Muscle layer of colon (tissue), 2 donors: ENCODE measurements around the gene PLEKHH1.

ENCODE experiments used
- H3K27ac ChIP-seq: one replicate; pipeline ENCODE4 v1.7.0; 2013; ENCODE audit warnings: low read depth, mild to moderate bottlenecking, low read length, moderate library complexity
- H3K27me3 ChIP-seq, 2 donors: one replicate each; pipeline ENCODE4 v1.7.0; 2013; ENCODE audit warnings: low read length in 2 of 2, mild to moderate bottlenecking in 2 of 2; ENCODE audit not compliant: insufficient read depth in 2 of 2, control insufficient read depth in 1 of 2
- H3K36me3 ChIP-seq: one replicate; pipeline ENCODE4 v1.7.0; 2013; ENCODE audit warnings: mild to moderate bottlenecking, low read length; ENCODE audit not compliant: insufficient read depth
- H3K4me1 ChIP-seq: one replicate; pipeline ENCODE4 v1.7.0; 2013; ENCODE audit warnings: mild to moderate bottlenecking, low read length; ENCODE audit not compliant: insufficient read depth
- H3K4me3 ChIP-seq, 2 donors: one replicate each; pipeline ENCODE4 v1.7.0; 2013; ENCODE audit warnings: low read length in 2 of 2, low read depth in 1 of 2, mild to moderate bottlenecking in 1 of 2, moderate library complexity in 1 of 2
- H3K9ac ChIP-seq: one replicate; pipeline ENCODE4 v1.7.0; 2013; ENCODE audit warnings: low read length
- H3K9me3 ChIP-seq: one replicate; pipeline ENCODE4 v1.7.0; 2013; ENCODE audit warnings: mild to moderate bottlenecking, low read length
- donor health status: abdominal sarcoma.
- donor health status: Adenocarcinoma of cecum.

The PLEKHH1 gene

DNA sequence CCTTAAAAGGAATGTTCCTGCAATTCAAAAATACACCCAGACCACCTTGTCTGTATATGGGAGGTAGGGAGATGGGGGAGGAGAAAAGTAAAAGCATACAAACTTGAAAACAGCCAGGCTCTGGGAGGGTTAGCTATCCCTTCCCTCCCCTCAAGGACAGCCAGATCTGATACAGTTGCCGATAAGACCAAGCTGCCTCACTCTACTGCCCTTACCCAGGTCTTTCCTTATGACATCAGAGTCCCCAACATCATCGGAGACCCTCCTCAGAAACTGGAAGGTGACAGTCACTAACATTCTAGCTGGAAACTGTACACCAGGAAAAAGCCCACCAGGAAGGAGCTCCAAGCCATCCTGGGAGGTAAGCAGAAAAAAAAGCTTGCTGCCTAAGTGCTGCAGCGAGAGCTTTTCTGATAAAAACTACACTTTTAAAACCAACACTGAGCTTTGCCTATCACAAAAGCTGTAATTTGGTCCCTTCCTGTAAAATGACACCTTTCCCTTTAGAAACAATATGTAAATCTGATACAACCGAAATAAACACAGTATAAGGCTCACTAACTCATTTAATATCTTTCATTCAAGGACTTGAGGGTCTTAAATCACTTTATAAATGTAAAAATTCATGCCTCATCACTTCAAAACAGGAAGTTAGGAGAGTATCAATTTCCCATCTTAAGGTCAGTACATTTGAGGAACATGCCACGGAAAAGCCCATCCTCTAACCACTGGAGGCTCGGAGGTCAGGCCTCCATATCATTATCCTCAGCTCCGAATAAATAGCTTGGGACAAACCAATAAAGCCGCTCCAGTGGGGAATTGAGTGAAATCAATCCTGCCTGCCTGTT, 20.4 kb upstream of the PLEKHH1 start:
- Histone ChIP-seq H3K4me3 (no peak overlapping the region), H3K36me3 (no peaks in the 10 kb centered on the region), H3K27me3 (no peaks in the 10 kb centered on the region), H3K9ac (no peak overlapping the region), H3K27ac (no peak overlapping the region), H3K4me1 (peaks cover 16% of the 10 kb centered on the region), H3K9me3 (no peaks in the 10 kb centered on the region)

DNA sequence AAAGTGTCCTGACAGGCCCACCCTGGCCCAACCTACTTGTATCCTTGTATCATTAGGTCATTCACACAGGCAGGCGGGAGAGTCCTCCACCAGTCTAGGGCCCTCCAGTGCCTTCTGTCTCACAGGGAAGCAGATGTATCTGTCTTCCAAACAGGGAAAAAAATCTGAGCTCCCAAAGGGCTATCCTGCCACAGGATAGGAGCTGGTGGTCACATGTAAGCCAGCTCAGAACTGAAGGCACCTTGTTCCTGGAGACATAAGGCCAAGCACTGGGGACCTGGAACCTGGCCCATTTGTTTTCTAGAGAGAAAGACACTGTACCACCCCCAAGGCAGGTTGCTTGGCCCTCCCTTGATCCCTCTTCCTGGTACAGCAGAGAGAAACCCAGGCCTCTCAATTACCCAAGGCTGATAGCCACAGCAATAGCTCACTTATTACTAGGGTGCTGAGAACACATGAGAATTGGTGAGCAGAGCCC, 19.4 kb upstream of the PLEKHH1 start:
- Histone ChIP-seq H3K4me3 (peak overlapping the region in 1 of 2 donors; percentile 75), H3K27ac (peak overlapping the region; percentile 53), H3K9ac (no peak overlapping the region), H3K27me3 (no peaks in the 10 kb centered on the region), H3K4me1 (peaks cover 16% of the 10 kb centered on the region), H3K9me3 (no peaks in the 10 kb centered on the region), H3K36me3 (no peaks in the 10 kb centered on the region)

DNA sequence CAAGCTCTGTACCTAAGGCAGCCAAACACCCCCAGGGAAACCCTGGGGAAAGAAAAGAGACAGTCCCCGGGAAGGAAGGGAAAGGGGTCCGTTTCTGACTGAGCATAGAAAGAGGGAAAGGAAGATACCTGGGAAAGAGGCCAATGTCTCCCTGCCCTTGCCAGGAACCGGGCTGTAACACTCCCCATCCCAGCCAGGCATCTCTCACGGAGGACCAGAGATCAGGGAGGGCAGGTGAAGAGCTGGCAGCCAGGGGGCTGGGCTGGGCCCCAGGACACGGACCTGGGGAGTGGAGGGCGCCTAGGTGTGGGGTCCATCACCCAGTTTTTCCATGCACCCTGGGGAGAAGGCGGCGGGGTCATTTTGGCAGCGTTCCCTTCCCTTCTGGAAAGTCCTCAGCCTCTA, 18.9 kb upstream of the PLEKHH1 start:
- H3K4me3 ChIP-seq, result peak overlapping the region; percentile 75 to 77
- no peaks in the 10 kb centered on the region for H3K27me3 ChIP-seq
- no peaks in the 10 kb centered on the region for H3K9me3 ChIP-seq
- peaks cover 16% of the 10 kb centered on the region for H3K4me1 ChIP-seq
- peak overlapping the region; percentile 53 for H3K27ac ChIP-seq
- no peaks in the 10 kb centered on the region for H3K36me3 ChIP-seq
- H3K9ac ChIP-seq, result peak overlapping the region; percentile 51

DNA sequence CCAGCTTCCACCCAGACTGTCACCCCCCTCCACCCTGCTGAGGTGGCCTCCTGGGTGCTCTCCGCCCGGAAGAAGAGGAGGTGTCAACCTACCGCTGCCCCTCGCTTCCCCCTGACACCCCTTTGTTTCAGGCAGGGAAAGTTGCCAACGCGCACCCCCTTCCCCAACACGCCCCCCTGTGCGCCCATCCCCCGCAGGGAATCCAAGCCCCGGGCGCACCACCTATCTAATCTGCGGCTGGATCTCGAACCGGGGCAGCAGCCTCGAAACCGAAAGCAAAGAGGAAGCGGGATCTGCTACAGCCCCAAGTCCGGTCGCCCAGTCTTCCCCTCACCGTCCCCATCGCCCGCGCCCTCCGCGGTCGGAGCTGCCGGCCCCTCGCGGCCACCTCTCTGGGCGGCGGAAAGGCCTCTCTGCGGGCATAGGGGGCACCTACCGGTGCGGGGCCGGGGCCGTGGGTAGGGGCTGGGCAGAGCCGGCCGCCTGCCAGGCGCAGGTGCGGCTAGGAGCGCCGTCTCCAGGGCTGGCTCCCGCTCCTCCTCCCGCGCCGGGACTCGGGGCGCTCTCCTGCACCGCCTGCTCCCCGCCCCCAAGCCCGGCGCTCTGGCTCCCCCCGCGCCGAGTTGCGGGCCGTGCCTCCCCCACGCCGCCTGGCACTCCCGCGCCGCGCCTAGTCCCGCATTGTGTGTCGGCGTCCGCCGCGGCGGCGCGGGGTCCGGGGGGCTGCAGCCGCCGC, 18.3 kb upstream of the PLEKHH1 start:
- Histone ChIP-seq H3K4me1 (peaks cover 16% of the 10 kb centered on the region), H3K36me3 (no peaks in the 10 kb centered on the region), H3K27me3 (no peaks in the 10 kb centered on the region), H3K27ac (peak overlapping the region; percentile 53), H3K9ac (peak overlapping the region; percentile 51), H3K4me3 (peak overlapping the region; percentile 75 to 77), H3K9me3 (no peaks in the 10 kb centered on the region)

DNA sequence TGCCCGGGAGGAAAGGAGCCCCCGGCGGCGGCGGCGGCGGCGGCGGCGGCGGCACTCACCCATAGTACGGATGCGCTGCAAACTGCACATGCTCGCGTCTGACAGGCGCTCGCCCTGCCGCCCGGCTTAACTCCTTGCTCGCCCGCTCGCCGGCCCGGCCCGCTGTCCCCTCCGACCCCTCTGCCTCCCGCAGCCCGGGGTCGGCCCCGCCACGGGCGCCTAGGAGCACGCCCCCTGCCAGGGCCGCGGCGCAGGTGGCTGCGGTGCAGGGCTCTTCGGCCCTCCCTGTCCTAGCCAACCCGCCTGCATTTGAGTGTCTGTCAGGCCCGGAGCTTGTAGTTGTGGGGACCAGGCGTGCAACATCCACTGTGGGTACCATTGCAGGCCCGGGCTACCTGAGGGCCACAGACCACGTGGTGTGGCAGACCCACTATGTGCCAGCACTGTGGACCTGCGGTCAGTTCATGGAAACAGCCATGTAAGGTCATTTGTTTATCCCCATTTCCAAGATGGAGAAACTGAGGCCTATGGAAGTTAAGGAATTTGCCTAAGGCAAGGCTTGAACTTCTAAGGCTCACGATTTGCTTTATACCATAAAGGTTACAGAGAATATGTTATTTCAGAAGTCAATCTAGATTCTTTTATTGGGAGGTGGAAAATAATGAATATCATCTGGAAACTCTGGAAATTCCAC, 17.6 kb upstream of the PLEKHH1 start:
- no peak overlapping the region for H3K9ac ChIP-seq
- no peaks in the 10 kb centered on the region for H3K36me3 ChIP-seq
- H3K4me1 ChIP-seq, result peaks cover 16% of the 10 kb centered on the region
- H3K27ac ChIP-seq, result peak overlapping the region; percentile 25
- H3K27me3 ChIP-seq, result no peaks in the 10 kb centered on the region
- peak overlapping the region in 1 of 2 donors; percentile 54 for H3K4me3 ChIP-seq
- no peaks in the 10 kb centered on the region for H3K9me3 ChIP-seq

DNA sequence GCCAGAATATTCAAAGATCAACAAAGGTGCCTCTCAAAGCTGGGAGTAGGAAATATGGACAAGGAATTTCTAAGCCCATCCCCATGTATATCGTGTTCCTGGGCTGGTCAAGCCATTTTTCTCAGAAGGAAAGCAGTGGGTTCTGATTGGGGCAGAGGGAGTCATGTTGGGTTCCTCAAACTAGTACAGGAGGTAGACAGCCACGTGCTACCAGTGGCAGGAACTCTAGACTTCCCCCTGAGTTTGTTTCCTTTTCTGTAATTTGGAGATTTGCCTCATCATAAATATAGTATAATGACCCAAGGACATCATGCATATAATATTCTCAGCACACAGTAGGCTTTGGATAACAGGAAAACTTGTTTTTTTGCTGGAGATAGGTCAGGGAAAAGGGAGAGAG, 16.4 kb upstream of the PLEKHH1 start:
- H3K27ac ChIP-seq, result no peak overlapping the region
- peaks cover 16% of the 10 kb centered on the region for H3K4me1 ChIP-seq
- no peaks in the 10 kb centered on the region for H3K36me3 ChIP-seq
- H3K9ac ChIP-seq, result no peak overlapping the region
- H3K4me3 ChIP-seq, result no peak overlapping the region
- H3K9me3 ChIP-seq, result no peaks in the 10 kb centered on the region
- no peaks in the 10 kb centered on the region for H3K27me3 ChIP-seq

DNA sequence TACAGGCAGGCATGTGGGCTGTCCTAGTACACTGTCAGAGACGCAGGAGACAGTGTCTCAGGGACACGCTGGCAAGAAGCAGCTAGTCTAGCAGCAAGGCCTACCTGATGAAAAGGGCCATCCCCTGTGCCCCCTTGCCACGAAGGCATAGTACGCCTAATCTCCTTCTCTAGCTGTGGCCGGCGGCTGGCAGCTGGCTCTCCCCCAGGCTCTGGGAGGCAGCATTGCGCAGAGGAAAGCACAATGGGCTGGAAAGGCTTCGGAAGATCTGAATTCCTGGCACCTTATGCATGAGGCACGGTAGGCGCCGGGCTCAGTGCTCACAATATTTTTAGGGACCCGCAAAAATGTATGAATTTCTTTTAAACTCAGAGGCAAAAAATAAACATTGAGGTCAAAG, 16.0 kb upstream of the PLEKHH1 start:
- Histone ChIP-seq H3K36me3 (no peaks in the 10 kb centered on the region), H3K4me1 (peaks cover 16% of the 10 kb centered on the region), H3K4me3 (no peak overlapping the region), H3K9me3 (no peaks in the 10 kb centered on the region), H3K9ac (no peak overlapping the region), H3K27ac (no peak overlapping the region), H3K27me3 (no peaks in the 10 kb centered on the region)

DNA sequence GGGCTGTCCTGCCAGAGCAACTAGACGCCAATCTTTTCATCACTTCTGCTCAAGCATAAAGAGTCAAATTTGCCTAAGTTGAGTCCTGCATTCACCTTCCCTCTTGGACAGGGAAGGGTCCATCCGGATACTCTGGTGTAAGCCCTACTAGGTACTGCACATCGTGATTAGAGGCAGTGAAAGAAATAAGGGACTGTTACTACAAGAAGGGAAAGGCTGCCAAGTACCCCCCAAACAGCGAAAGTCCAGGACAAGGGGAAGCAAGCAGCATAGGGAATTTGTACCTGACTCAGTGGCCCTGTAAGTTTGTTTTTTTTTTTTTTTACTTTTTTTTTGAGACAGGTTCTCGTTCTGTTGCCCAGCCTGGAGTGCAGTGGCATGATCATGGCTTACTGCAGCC, 13.7 kb upstream of the PLEKHH1 start:
- Histone ChIP-seq H3K4me1 (peaks cover 9% of the 10 kb centered on the region), H3K36me3 (no peaks in the 10 kb centered on the region), H3K27me3 (peaks cover 0 to 4% of the 10 kb centered on the region in 2 donors), H3K4me3 (no peak overlapping the region), H3K9me3 (no peaks in the 10 kb centered on the region), H3K9ac (no peak overlapping the region), H3K27ac (no peak overlapping the region)

DNA sequence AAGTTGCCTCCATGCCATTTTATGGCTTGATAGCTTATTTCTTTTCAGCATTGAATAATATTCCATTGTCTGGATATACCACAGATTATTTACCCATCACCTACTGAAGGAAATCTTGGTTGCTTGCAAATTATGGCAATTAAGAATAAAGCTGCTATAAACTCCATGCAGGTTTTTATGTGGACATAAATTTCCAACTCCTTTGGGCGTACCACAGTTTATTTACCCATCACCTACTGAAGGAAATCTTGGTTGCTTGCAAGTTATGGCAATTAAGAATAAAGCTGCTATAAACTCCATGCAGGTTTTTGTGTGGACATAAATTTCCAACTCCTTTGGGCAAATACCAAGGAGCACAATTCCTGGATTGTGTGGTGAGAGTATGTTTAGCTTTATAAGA, 12.6 kb upstream of the PLEKHH1 start:
- Histone ChIP-seq H3K27me3 (peaks cover 0 to 7% of the 10 kb centered on the region in 2 donors), H3K9me3 (no peaks in the 10 kb centered on the region), H3K36me3 (no peaks in the 10 kb centered on the region), H3K4me3 (no peak overlapping the region), H3K27ac (no peak overlapping the region), H3K4me1 (peaks cover 7% of the 10 kb centered on the region), H3K9ac (no peak overlapping the region)

DNA sequence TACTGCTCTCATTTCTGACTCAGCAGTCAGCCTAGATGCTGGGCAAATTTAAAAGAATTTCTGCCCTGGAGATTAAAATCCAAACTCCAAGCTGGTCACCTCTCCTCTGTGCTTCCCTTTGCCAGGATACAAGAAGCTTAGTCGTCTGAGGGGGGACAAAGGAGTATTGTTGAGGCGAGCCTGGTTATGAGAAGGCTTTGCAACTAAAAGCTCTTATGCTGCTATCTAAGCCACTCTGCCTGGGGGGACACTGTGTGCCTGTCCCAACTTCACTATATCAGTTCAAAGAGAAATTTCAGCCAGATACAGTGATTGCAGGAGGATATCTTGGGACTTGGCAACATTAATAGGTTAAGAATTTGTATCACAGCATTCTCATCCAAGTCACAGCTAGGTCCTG, 10.8 kb upstream of the PLEKHH1 start:
- H3K4me3 ChIP-seq, result no peak overlapping the region
- no peaks in the 10 kb centered on the region for H3K36me3 ChIP-seq
- H3K4me1 ChIP-seq, result no peaks in the 10 kb centered on the region
- no peak overlapping the region for H3K9ac ChIP-seq
- peaks cover 0 to 7% of the 10 kb centered on the region in 2 donors for H3K27me3 ChIP-seq
- no peak overlapping the region for H3K27ac ChIP-seq
- H3K9me3 ChIP-seq, result no peaks in the 10 kb centered on the region
